HG03060 (cell line): ENCODE results near the gene WWOX.

Experiments used
- ATAC-seq: cut with Tn5 transposase; IDR thresholded peaks from one replicate; pipeline ENCODE4 v1.9.1; 2021; ENCODE audit warnings: low read depth, moderate number of reproducible peaks; ENCODE audit not compliant: unreplicated experiment

Gene WWOX

DNA sequence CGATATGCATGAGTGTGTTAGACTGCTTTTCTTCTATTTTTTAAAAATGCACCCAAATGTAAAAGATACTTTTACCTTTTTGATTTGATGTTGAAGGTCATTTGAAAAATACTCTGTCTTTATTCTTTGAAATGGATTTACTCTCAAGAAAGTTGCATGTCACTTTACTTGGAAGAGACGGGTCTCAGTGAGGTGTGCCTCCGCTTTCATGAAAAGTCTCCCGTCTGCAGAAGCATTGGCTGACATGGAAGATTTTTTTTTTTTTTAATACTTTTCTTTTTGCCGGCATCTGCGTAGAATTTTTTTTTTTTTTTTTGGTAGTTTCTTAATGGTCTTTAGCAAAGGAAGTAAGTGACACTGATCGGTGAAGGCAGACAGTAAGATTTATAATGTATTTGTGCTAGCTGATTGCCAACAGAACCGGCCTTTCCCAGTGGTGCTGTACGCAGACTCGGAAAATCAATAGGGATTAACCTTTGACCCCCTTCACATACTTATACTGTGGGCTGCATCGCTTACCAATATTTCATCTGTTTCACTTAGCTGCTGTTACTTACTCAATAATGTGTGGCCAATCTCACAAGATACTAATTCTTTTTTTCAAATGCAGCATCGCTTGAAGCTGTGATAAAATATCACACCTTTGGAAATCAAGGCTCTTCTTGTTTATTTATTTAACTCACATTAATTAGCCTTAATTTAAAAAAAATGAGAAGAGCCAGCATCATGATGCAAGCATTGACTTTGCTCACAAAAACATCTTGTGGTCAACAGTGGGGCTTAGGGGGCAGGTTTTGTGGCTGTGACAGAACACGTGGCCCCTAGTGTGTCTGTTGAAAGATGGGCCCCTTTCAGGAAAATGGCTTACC lies 383.9 kb downstream of the WWOX start:
- no peak for ATAC-seq

DNA sequence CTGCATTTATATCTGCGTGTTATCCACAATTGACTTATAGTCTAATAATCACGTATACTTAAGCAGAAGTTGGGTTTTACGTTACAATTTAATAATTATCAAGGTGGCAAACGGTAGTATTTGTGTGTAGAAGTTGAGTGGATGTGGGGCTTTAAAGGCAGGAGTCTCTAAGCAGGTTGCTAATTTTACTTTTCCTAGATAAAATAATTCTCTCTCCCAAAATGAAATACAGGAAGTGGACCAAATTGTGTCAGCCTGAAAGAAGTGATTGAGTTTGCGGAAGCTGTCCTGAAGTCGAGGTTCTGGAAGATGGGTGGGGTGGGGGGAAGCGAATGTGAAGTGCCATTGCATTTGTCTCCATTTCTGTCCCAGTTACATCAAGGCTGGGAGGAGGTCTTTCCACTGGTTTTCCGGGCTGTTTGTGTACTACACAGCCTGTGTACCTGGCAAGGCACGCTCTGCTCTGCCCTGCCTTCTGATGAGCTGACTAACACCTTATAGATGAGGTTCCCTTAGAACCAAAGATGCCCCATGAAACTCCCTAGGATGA lies 385.1 kb downstream of the WWOX start:
- no peak for ATAC-seq

DNA sequence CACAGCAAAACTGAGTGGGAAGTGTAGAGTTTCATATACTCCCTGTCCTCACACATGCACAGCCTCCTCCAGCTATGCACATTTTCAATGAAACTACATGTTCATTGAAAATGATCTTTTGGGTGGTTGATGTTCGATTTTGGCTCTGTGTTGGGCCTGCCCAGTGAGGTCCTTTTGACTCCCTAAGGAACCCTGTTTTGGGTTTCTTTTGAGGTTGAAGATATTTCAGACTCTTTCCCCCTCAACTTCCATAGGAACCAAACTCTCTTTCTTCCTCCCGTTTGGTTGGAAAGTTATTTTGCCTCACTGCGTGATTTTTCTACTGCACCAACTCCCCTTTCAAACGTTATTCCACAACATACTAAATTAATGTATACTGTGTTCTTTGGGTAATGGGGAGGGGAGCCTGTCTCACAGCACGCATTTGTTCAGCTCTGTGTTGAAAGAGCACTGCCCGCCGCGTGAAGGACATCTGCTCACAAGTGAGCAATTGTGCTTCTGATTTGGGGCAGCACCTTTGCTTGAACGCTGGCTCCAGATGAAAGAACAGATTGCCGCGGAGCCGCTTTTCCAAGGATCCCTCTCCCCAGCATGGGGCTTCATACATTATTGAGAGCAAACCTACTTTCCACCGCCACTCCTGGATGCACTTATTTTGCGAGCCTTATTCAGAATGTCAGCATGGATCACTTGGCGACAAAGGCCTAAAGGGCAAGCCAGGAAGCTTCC lies 385.9 kb downstream of the WWOX start:
- no peak for ATAC-seq

DNA sequence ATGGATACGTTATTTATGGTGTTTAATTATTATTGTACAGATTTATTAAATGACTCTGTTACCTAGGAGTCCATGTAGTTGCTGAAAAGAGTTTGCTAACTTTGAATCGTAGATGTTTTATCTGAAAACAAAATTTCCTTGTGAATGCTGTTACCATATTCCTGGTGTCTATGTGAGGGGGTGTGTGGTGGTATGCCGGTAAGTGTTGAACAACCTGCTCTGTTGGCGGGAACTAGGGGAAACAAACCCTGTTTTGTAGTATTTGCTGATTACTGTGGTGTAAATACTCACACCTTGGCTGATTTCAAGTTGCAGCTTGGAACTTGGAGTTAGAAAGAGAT lies 386.4 kb downstream of the WWOX start:
- no peak for ATAC-seq

DNA sequence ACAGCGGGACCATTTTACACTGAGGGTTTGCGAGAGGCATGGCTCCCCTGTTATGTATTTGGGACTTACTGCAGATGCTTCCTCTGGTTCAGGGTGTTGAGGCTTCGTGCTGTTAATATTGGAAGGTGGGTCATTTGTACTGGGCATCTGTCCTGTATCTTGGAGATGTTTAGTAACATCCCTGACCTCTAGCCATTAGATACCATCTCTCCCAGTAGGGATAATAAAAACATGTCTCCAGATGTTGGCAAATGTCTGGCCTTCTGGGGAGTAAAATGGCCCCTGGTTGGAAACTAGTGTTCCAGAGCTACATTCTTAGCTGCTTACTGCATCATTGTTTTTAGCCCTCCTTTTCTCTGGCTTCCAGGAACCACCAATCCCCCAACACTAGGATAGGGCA lies 388.0 kb downstream of the WWOX start:
- no peak for ATAC-seq

DNA sequence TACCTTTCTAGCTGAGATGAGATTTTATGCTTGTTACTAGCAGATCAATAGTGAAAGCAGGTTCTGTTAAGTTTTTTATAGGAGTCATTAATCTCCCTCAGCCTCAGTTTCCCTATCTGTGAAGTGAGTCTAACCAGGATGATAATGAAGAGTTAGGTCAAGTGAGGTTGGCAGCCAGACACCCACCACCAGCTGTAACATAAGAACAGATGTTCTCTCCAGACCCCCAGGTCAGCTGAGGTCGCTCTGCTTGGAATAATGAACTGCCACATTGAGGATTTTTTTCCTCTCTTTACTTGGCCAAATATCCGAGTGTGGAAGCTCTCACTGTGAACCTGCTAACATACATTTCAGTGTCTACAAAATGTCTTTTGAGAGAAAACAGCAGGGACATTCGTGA lies 389.6 kb downstream of the WWOX start:
- ATAC-seq = no peak

DNA sequence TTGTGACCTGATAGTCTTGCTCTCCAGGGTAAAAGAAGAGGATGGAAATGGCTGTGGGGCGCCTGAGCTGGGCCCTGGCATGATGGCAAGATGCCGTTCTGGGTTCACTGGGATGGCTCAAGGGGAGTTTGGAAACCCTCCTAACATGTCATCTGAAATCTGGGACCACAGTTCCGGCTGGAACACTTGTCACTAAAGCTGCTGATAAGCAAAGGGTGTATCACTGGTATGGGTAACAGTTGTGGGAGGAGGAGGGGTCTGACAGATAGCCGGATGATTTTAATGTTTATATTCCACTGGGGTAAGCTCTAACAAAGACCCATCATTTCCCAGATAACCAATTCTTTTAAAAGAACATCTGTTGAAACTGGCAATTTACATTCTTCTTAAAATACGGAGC lies 390.2 kb downstream of the WWOX start:
- no peak for ATAC-seq

DNA sequence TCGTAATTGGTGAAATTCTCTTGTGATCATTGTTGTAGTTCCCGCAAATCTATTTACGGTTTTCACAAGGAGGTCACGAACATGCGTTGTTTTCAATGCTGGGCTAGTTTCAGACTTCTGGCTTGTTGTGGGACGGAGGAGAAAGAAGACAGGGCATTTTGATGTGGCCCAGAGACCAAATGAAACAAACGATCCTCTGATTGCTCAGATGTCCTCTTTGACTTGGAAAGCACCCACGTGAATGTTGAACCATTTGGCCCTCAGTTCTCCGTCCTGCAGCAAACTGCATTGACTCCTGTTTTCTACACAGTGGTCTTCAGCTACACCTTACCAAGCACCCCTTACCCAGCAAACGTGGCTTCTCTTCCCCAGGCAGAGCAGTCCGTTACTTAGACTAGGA lies 391.0 kb downstream of the WWOX start:
- no peak for ATAC-seq

DNA sequence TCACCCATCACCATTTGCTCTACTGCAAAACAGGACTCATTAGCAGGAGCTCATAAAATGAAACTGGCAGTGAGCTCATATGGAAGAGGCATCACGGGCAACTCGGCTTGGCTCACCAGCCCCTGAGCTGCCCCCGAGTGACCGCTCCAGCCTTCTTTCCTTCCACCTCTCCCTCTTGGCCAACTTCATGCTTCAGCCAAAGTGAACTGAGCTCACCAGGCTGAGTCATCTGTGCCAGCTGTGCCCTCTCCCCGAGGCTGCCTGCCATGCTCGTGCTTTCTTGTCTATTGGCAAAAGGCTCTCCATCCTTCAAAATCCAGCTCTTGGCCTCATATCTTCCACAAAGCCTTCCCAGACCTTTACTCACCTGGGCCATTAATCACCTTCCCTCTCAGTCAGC lies 391.4 kb downstream of the WWOX start:
- ATAC-seq = no peak

DNA sequence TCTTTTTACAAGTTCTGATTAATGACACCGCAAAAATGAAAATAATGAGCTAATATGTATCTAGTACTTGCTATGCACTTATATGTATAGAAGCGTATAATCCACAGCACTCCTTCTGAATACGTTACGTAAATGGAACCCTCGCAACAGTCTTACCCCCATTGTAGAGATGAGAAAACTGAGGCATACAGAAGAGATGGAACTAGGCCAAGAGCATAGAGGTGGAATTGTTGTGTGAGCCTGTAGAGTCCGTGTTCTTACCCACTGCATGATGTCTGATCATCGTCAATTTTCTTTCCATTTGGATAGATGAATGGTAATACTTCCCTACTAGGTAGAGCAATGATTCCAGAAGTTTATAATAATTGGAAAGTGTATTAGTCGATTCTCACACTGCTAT lies 394.1 kb downstream of the WWOX start:
- ATAC-seq = no peak

DNA sequence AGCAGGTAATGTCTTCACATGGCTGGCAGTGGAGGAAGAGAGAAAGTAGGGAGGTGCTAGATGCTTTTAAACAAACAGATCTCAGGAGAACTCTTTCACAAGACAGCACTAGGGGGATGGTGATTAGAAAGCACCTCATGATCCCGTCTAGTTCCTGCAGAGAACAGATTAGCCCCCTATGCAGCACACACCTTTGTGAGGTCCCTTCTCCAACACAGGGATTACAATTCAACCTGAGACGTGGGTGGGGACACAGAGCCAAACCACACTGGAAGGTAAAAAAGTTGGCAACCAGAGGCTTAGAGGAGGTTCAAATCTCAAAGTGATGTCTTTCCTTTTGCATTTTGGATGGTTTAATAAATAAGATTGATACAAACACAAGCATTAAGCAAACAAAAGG lies 394.7 kb downstream of the WWOX start:
- ATAC-seq = no peak

DNA sequence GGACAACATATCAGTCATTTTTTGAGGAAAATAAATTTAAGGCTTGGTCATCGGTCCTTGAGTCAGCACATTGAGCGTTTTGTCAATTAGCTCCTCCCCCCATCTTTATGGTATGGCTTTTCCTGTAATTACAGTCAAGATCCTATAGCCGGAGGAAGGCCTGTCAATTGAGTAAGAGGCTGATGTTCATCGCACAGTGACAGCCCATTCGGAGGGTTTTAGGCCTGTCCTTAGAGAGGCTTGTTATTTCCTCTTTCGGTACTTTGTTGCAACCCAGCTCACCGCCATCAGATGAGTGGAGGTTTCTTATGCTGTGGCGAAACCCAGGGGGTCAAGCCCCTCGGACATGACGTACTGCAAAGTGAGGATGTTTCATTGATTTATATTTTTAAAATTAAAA lies 395.2 kb downstream of the WWOX start:
- no peak for ATAC-seq

DNA sequence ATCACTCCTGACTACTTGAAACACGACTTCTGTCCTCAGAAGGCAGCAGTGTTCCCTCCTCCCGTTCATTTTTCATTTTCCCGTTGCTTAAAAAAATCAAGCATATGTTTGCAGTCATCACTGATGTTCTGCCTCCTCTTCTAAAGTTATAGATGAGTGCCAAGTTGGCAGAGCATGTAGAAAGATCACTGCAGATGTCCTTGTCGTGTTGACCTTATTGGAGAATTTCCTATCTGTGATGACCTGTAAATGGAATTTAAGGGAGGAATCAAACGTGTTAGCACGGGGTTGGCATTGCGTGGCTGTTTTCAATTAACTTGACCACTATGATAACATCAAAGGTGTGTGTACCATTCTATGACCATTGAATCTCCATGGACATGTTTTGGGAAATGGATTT lies 396.7 kb downstream of the WWOX start:
- ATAC-seq = no peak

DNA sequence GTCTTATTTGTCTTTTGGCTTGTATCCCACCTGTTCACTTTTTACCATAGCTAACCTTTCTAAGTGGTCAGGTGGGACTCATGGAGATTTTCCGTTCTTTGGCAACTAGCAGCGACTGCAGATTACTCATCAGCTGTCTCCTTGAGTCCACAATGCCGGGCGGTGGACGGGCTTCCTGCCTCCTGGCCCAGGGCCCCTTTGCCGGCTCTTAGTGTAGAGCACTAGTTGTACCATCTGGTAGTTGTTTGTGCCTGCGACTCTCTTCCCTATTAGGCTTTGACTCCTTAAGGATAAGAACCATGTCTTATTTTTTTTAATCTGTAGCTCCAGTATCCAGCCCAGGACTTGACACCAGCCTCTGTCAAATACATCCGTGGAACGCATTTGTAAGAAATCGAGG lies 399.9 kb downstream of the WWOX start:
- no peak for ATAC-seq

DNA sequence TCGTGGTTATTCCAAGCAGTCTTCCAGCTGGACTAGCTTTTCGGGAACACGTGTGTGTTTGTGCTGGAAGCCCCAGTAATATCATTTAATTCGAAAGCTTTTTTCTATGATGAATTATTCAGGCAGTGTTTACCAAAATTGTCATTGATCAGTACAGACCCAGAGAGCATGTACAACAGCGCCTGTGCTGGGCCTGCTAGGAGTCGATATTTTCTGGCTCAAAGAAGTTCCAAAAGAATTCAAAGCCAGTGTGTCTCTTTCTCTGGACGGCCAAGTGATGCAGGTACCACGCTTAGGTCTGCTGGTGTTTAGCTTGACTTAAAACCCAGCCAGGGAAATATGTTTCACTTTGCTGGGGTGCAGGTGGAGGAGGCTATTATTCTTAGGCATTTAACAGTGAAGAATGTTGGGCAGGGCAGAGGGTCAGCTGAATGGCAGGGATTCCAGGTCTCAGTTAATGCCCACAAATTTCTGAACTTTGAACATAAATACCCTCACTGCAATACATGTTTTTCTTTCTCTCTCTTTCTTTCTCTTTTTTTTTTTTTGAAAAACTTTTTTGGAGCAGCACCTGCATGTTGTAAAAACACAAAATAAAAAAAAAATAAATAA lies 401.3 kb downstream of the WWOX start:
- no peak for ATAC-seq

DNA sequence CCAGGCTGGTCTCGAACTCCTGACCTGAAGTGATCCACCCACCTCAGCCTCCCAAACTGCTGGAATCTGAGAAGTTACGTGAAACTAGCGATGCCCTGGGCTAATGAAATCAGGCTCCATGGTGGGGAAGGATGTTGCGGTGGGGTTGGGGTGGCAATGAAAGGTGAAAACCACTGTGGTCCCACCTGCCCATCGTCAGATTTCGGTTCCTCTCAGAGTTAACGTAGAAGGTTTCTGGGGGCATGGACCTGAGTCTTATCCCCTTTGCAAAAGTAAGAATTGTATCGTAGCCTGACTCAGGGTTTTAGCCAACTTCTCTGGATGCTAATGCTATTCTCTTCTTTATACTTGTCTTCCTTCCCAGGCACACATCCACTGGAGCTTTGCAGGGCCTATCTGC lies 402.3 kb downstream of the WWOX start:
- no peak for ATAC-seq

DNA sequence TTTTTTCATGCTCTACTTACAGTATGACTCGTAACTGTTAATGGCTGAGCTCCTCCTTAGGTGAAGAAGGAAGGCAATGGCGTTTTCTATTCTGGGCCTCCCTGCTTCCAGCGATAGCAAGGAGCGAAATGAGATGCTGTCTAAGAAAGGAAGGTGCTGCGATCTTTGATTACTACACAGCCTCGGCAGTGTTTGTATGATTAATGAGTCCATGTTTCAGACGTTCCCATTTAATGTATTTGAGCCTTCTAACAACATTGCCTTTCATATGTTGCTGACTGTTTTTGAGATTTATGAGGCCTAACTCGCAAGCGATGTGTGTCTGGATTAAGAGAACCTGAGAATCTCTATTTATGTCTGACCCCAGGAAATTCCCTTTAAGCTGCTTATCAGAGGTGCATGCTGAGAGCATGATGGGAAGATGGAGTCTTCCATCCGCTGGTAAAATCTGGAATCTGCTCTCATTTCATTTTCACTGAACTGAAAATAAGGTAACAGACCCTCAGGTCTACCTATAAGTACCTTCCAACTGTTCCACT lies 403.4 kb downstream of the WWOX start:
- no peak for ATAC-seq

DNA sequence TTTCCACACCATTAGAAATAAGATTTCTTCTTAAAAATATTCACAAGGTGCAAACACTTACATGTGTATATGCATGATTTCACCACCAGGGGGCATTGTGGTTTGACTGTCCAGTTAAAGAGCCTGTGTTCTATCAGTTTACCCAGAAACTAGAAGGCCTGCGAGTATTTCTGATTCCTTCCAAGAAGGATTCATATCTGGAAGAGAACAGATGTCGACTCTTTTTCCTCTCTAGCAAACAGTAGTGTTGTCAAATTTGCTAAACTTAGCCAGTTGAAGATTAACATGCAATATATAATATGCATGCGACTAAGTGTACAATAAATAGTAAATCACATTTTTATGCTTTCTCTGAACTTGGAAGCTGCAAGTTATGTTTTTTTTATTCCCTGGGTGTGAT lies 404.1 kb downstream of the WWOX start:
- ATAC-seq = no peak

DNA sequence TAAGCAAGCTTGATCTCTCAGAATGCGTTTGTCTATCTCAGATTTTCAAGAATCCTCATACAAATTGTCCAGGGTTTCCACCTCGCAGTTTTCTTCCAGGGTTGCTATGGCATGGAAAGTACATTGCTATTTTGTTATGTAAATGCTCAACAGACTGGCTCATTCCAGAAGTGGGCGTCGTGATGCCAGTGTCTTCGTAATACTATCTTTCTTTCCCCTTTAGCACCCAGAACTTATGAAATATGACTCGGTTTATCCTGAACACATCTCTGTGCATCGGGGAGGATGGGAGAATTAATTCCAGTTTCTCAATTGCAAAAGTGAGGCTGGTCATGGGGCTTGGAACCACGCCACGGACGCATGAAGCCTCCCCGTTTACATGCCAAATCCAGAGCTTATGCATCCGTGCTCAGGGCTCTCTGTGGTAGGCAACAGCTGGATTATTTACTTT lies 405.0 kb downstream of the WWOX start:
- ATAC-seq = no peak

DNA sequence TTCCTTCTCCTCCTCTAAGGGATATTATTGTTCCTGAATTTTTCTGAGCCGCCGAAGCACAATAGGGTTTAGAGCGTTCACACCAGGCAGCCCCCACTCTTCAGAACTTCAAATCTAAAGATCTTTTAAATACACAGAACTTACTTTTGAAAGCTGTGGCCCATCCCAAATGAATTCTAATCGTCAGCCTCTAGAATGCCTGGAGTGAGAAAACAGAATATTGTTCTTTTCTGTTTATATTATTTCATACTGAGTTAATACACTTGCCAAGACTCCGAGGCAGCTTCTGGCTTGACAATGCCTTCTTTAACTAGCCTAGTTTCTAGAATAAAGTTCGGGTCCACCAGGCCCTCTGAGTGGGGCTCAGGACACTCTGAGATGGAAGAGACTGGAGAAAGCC lies 405.6 kb downstream of the WWOX start:
- ATAC-seq = no peak
